GM12874 (cell line): ENCODE measurements around the gene CEP85L.

Experiments used
- CTCF ChIP-seq: IDR thresholded peaks from 2 replicates; pipeline ENCODE4 v1.5.1; 2011; ENCODE audit warnings: low read depth, mild to moderate bottlenecking, control low read depth, low read length, moderate library complexity; ENCODE audit not compliant: insufficient read depth

The CEP85L gene

DNA sequence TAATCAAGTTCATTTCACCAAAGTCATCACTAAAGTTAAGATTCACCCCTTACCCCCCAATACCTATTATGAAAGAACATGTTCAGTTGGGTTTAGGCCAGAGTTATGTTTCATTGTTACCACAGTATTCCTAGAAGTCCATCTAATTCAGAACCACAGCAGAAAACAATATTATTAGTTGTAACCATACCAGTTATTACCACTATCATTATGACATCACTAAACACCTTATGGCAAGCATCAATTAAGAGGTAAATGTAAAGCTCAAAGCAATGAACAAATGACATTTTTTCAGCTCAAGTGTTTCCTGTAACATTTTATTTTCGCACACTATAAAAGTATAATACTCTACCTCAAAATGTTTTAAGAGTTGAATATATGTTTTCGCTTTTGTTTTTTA is 4.4 kb downstream of the CEP85L start:
- TF ChIP-seq CTCF, result no peak

DNA sequence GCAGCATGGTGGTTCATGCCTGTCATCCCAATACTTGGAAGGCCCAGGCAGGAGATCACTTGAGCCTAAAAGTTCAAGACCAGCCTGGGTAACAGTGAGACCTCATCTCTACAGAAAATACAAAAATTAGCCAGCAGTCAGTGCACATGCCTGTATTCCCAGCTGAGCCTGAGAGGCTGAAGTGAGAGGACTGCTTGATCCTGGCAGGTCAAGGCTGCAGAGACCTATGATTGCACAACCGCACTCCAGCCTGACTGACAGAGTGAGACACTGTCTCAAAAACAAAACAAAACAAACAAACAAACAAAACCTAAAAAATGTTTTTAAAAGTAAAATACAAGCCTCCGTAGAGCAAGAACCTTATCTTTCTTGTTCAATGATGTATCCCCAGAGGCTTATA is 6.0 kb downstream of the CEP85L start:
- TF ChIP-seq CTCF, result no peak

DNA sequence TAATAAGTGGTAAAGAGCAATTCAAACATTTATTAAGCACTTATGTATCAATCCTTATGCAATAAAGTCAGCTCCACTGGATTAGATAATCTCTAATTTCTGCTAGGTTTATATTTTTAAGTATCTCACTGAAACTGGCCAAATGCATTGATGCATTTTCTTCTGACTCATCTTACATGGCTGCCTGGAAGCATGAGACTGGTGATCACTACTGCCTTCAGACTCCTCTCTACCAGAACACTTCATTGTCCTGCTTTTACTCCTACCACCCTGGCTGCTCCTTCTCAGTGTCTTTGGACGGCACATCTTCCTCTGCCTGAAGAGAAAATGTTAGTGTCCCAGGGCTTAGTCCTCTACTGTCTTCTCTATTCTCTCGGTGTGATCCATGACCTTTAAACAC is 7.4 kb downstream of the CEP85L start:
- TF ChIP-seq CTCF, result no peak

DNA sequence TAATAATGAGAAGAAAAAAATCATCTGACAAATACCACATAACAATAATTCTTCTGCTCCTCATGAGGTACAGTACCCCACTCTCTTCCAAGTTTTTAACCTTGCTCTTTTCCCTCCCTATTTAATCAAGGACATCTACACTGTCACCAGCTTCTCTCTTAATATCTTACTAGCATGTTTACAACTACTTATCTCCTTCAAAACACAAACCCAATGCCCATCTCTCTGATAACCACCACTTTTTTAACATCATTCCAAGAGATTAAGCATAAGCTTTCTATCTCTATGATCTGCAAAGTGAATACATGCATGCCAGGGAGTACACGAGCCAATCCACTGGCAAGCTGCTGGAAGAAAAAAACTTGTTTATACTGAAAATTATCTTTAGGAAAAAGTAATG is 10.3 kb downstream of the CEP85L start:
- no peak for TF ChIP-seq CTCF

DNA sequence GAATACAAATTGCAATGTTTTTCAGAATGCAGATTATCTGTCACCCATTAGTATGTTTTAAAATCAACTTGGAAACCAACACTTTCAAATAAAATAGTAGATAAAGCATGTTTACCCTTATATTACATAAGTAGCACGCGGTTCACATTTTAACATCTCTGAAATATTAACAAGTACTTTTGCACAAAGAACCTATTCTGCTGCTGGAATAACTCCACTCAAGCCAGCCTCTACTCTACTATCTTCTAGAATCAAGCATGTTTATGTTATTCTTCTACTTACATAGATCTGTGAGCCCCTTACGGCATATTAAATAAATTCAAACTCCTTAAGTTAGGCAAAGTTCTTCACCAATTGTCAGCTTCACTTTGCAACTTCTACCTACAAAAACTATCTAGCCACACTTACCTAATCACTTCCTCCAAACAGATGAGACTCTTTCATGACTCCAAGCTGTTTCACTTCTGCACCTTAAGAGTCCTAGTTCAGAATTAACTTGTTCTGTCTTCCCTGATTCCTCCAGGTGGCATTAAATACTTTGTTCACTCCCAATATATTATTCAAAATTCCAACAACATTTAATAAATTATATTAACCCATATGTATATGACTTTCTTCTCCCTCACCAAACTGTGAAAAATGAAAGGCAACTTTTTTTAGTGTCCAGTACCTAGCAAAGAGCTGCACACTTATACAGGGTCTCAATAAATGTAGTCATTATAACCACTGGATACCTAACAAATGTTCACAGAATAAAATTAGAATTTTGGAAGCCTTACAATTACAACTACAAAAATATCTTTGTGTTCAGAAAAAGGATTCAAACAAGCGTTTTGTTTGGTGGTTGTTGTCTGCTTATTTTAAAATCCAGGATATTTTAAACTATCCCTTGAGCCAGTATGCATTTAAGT is 12.1 kb downstream of the CEP85L start:
- no peak for TF ChIP-seq CTCF

GRCh38 chr6:118638288-118638687 is 13.1 kb downstream of the CEP85L start:
- no peak for TF ChIP-seq CTCF

GRCh38 chr6:118635909-118636735 is 15.3 kb downstream of the CEP85L start:
- no peak for TF ChIP-seq CTCF
